ENCODE measurements around the gene KPNB1.

- TF ChIP-seq POLR2A (IDR thresholded peaks at IDR 0.05) = no peak
- TF ChIP-seq, protein P1, sequence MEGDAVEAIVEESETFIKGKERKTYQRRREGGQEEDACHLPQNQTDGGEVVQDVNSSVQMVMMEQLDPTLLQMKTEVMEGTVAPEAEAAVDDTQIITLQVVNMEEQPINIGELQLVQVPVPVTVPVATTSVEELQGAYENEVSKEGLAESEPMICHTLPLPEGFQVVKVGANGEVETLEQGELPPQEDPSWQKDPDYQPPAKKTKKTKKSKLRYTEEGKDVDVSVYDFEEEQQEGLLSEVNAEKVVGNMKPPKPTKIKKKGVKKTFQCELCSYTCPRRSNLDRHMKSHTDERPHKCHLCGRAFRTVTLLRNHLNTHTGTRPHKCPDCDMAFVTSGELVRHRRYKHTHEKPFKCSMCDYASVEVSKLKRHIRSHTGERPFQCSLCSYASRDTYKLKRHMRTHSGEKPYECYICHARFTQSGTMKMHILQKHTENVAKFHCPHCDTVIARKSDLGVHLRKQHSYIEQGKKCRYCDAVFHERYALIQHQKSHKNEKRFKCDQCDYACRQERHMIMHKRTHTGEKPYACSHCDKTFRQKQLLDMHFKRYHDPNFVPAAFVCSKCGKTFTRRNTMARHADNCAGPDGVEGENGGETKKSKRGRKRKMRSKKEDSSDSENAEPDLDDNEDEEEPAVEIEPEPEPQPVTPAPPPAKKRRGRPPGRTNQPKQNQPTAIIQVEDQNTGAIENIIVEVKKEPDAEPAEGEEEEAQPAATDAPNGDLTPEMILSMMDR (IDR thresholded peaks at IDR 0.05) = no peak
Measured at GRCh38 chr17:47695429-47696376, 46.0 kb downstream of the KPNB1 start.
